Stimulated activated CD4-positive, alpha-beta T cell treated with anti-CD3 and anti-CD28 coated beads, Interleukin-4, amount 100 ng/mL, for 24 hours (primary cell): ENCODE results near the gene PLEKHA6.

Source experiments
- DNase-seq: peaks from one replicate; pipeline ENCODE4 v3.0.0-alpha.2; 2020

PLEKHA6 gene

GRCh38 chr1:204377800-204378668 lies 18.3 kb upstream of the PLEKHA6 start:
- DNase-seq: peak; percentile 38

GRCh38 chr1:204376919-204377799 lies 17.4 kb upstream of the PLEKHA6 start:
- DNase-seq: no peak

GRCh38 chr1:204376465-204376864 lies 16.7 kb upstream of the PLEKHA6 start:
- DNase-seq: no peak

- DNase-seq: no peak
Observed at GRCh38 chr1:204373911-204374310, 14.2 kb upstream of the PLEKHA6 start.

- DNase-seq: no peak
Observed at GRCh38 chr1:204370176-204370575, 10.4 kb upstream of the PLEKHA6 start.

GRCh38 chr1:204368996-204369726 lies 9.4 kb upstream of the PLEKHA6 start:
- no peak for DNase-seq

- no peak for DNase-seq
Observed at GRCh38 chr1:204367956-204368355, 8.2 kb upstream of the PLEKHA6 start.

GRCh38 chr1:204367193-204367858 lies 7.6 kb upstream of the PLEKHA6 start:
- no peak for DNase-seq

- DNase-seq: no peak
Observed at GRCh38 chr1:204366759-204367158, 7.0 kb upstream of the PLEKHA6 start.

GRCh38 chr1:204363335-204364114 lies 3.8 kb upstream of the PLEKHA6 start:
- DNase-seq: peak; percentile 79

- no peak for DNase-seq
Observed at GRCh38 chr1:204362984-204363334, 3.2 kb upstream of the PLEKHA6 start.

GRCh38 chr1:204361781-204362180 lies 2.1 kb upstream of the PLEKHA6 start:
- no peak for DNase-seq

- DNase-seq: no peak
Observed at GRCh38 chr1:204361341-204361771, 1.6 kb upstream of the PLEKHA6 start.

- DNase-seq: no peak
Observed at GRCh38 chr1:204360314-204360713, 585 bp upstream of the PLEKHA6 start.

GRCh38 chr1:204359131-204359473 lies 627 bp downstream of the PLEKHA6 start:
- no peak for DNase-seq

GRCh38 chr1:204358605-204359004 lies 1.1 kb downstream of the PLEKHA6 start:
- DNase-seq: no peak

- no peak for DNase-seq
Observed at GRCh38 chr1:204357551-204358490, 1.9 kb downstream of the PLEKHA6 start.

- DNase-seq: no peak
Observed at GRCh38 chr1:204356997-204357396, 2.7 kb downstream of the PLEKHA6 start.

GRCh38 chr1:204355913-204356312 lies 3.8 kb downstream of the PLEKHA6 start:
- DNase-seq: no peak

GRCh38 chr1:204354579-204354978 lies 5.2 kb downstream of the PLEKHA6 start:
- no peak for DNase-seq
